GM19193 (cell line): ENCODE measurements around the gene GLRA1.

Experiments used
- POLR2A ChIP-seq: IDR thresholded peaks from 4 replicates; pipeline ENCODE4 v1.6.1; 2011; ENCODE audit not compliant: insufficient read depth, insufficient read length; ENCODE audit errors: extremely low read depth

GLRA1 gene

DNA sequence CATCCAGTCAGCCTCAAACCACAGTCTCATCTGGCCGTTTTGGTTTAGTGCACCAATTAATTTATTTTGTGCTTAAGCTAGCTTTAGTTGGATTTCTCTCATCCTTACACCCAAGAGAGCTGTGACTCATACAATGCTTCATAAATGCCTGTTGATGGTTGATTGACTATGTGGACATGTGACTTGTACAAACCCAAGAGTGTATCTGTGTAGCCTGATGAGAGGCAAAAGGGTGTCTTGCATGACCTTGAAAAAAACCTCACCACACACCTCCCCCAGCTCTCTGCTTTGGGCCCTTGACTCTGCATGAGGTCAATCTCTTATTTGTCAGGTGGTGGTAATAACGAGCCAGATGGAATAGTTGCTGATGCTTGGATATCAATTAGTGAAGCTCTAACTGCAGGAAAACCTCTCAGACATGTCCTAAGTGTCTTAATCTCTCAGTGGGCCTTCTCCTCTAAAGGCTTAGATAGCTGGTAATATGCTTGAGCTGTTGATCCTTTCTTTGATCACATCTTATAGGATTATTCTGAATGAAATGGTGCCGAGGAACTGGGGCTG lies 10.6 kb upstream of the GLRA1 start:
- TF ChIP-seq POLR2A: no peak

GRCh38 chr5:151931260-151931659 lies 6.6 kb upstream of the GLRA1 start:
- TF ChIP-seq POLR2A: no peak

DNA sequence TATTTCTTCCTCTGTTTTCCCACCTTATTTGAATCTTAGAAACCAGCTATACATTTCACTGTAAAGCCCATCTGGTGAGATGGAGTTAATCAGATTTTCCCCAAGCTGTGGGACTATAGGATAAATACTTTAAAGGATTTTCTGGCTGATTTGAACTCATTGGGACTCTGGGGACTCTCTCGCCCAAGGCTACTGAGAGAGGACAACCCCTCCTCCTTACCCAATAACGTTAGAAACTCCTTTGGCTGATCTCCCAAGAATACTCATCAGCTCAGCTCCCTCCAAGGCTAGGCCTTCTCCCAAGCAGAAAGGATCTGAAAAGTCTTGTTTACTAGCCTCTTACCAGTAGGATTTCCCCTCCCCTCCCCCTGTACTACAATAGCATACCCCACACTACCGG lies 1.5 kb upstream of the GLRA1 start:
- no peak for TF ChIP-seq POLR2A

DNA sequence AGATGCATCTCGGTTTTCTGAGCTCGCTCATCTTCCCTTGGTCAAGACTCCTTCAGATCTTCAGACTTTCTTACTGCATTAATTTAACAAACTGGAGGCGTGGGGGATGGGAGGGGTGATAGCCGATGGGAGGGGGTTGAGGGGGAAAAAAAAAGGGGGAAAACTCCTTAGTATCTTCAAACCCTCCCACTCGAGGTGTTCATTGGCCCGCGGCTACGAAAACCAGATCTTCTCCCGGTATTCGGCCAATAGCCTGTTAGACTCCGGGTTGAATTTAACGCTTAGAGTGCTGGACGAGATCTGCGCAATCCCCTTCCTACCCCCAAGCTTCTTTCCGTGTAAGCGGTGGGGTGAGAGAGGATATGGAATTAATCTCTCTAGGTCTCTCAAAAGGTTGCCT lies 689 bp upstream of the GLRA1 start:
- no peak for TF ChIP-seq POLR2A

DNA sequence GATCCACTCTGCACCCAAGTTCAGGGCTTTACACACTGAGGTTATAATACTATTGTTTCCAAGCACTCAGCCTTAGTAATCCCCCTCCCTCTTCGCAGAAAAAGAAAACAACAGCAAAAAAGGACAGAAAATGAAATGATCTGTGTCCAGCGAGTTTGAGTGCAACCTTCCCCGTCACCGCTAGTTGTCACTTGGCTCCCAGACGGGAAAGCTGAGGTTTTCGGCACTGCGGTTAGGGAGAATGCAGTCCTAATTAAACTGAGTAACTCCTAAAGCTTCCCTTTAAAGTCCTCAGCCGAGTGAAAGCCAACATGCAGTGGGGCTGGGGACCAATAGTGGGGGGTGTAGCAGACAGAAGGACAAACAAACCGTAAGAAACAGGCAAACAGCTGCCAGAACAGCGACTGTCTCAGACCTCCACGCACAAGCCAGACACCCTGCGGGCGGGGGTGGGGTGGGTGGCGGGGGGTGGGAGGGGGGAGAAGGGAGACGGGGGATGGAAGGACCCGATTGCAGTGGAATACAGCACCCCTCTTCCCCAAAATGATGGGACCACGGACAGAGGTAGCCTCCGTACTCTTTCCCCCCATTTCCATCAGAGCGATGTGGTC lies 680 bp downstream of the GLRA1 start:
- no peak for TF ChIP-seq POLR2A

DNA sequence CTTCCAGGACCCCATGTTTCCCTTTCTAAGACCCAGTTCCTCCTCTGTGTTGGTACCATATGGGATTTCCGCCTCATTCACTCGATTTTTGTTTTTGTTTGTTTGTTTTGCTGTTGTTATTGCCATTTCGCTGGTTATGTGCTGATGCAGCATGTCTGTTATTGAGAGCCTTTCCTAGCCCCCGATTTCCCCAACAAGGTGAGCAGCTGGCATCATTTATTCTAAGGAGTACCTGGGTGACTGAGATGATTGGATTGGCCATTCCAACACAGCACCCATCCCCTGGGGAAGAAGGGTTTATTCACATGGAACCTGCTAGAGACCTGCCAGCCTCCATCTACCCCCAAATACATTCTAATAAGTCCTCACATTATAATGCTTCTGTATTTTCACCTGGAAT lies 2.7 kb downstream of the GLRA1 start:
- no peak for TF ChIP-seq POLR2A

- TF ChIP-seq POLR2A: no peak
Measured at GRCh38 chr5:151917904-151918303, 6.7 kb downstream of the GLRA1 start.

DNA sequence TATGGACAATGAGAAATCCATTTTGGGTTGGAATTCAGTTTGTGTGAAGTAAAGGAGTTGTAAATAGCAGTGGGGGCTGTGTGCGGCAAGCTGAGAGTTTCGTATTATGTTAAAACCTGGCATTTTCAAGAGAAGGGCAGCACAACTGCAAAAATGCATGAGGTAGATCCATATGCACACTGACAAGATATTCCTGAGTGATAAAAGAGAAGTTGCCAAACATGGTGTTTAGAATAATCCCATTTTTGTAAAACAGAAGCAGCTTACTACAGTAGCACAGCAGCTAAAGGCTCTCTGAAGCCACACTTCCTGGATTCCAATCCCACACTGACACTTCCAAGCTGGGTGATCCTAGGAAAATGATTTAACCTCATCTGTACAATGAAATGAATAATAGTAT lies 11.2 kb downstream of the GLRA1 start:
- no peak for TF ChIP-seq POLR2A

DNA sequence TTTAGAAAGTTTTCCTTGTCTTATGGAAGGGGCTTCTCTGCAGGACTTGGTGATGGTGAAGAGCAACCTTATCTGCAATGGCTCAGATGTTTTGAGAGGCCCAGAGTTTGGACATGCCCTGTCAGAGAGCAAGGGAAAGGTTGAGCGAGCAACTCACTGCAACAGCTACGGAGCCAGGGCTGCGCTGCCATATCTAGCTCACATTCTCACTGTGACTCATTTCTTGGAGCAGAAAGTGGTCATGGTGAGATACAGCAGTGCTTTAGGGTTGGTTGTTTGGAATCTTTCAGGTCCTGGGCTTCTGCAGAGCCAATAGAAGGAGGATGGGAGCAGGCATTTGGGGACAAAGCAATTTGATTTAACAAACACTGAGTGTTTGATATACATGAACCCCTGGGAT lies 12.3 kb downstream of the GLRA1 start:
- no peak for TF ChIP-seq POLR2A

DNA sequence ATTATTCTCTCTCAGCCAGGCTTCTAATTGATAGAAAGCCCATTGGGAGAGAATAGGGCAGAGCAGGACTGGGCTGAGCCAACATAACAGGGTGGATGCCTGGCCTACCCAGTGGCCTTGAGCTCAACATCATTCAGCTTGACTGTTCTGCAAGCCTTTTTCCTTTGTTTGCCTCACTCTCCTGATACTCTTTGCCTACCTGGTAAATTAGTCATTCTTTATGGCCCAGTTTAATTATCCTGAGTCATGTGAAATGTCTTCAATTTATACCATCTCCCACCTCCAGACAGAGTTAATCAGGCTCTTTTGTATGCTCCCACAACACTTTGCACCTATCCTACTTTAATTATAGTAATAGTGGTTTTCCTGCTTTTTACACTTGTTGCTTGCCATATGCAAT lies 13.6 kb downstream of the GLRA1 start:
- TF ChIP-seq POLR2A: no peak

DNA sequence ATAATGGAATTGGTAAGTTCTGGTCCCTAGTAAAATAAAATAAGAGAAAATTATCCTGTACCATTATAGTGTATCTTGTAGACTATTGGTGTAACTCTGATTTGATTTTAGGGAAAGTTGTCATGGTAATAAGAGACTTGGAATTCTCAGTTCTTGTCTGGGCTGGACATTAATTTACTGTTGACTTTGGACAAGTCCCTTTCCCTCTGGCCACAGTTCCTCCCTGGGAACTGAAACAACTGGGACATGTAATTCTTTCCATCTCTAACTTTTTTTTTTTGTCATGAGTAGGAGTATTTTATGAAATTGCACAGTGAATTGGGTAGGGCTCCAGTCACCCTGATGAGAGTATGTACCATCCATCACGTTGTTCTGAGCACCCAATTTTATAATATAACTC lies 15.0 kb downstream of the GLRA1 start:
- no peak for TF ChIP-seq POLR2A

- TF ChIP-seq POLR2A: no peak
Measured at GRCh38 chr5:151906246-151906645, 18.4 kb downstream of the GLRA1 start.

GRCh38 chr5:151905557-151905961 lies 19.1 kb downstream of the GLRA1 start:
- no peak for TF ChIP-seq POLR2A

DNA sequence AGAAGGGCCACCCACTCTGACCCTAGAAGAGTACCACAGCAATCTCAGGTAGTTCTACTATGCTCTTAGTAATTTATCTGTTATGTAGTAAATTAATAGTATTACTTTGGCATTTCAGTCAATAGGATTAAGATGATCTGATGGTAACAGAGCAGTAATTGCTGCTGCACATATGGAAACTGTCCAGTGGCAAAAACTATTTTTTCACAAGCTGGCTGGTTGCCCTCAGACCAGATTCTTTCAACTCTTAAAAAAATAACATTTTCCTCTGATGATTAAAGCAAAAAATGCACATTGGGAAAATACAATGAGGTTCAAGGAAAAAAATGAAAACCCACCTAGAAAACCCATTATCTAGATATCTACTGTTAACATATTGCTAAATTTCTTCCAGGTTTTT lies 19.7 kb downstream of the GLRA1 start:
- TF ChIP-seq POLR2A: no peak

DNA sequence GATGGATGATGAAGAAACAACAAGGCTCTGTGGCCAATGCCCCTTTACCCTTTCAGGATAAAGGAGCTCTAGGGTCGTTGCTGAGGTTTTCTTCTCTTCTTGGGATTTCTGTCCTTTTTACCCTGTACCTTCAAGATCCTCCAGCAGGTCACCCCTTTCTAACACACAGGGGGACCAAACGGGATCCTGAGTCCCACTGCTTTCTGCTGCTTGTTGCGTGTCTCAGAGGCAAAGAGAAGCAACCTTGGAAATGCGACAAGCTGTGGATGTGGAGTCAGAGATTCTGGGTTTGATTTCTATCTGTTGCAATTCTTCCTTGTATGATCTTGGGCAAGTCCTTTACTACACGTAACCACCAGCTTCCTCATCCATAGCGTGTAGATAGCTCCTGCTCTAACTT lies 20.5 kb downstream of the GLRA1 start:
- TF ChIP-seq POLR2A: no peak

- TF ChIP-seq POLR2A: no peak
Measured at GRCh38 chr5:151903243-151903653, 21.4 kb downstream of the GLRA1 start.

DNA sequence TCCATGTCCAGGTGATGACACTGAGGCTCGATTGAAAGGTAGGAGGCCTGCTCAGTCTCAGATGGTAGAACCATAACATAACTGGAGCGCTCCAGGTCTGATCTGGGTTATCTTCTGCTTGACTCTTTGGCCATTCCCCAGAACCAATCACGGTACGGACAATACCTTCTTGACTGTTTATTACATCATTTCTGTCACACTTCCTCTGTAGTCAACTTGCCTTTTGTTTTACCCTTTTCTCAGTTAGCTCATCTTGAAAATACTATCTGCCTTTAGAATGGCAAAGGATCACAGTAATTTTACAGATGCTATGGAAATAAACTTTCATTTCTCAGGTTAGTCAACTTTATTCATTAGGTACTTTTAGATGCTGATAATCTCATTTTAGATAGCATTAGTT lies 22.4 kb downstream of the GLRA1 start:
- no peak for TF ChIP-seq POLR2A
